C4-2B (cell line): ENCODE results near the gene GADD45A.

Source experiments
- CTCF ChIP-seq: fragments of 450-650 bp; conservative IDR thresholded peaks from 2 replicates; pipeline ENCODE4 v1.5.1; 2017; ENCODE audit warnings: mild to moderate bottlenecking
- ZFX ChIP-seq: fragments of 450-650 bp; IDR thresholded peaks from 2 replicates; pipeline ENCODE4 v1.6.1; 2017

DNA sequence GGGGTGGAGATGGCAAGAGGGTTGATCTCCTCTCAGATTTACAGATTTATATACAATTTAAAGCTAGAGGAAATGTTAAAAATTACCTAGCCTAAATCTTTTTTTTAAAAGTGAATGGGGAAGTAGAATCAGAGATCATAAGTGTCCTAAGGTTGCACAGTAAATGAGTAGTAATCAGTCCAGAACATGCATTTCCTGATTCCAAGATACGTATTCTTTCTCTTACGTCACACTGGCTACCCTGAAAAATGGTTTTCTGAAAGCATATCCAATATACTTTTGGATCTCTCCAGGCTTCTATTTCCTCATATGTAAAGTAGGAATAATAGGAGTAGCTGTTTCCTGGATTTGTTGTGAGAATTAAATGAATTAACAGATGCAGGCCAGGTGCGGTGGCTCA lies 11.7 kb downstream of the GADD45A start:
- TF ChIP-seq CTCF: no peak
- TF ChIP-seq ZFX: no peak
